Keratinocyte (primary cell): Measurements from ENCODE around the gene PDZRN4.

Experiments
- EZH2 ChIP-seq: IDR thresholded peaks from one replicate; pipeline ENCODE4 v1.6.1; 2012; ENCODE audit warnings: inconsistent platforms, mild to moderate bottlenecking, low read length, moderate library complexity
- TF ChIP-seq, protein P1 (sequence below), 3 experiments: IDR thresholded peaks in 1 of 3; conservative IDR thresholded peaks in 1 of 3; optimal IDR thresholded peaks in 1 of 3; 2 replicates in 2 of 3; 3 replicates in 1 of 3; pipeline versions ENCODE3 to v1.5.1; 2011; ENCODE audit warnings: low read length in 3 of 3, mild to moderate bottlenecking in 3 of 3, moderate library complexity in 2 of 3, control low read depth in 1 of 3, inconsistent platforms in 1 of 3; ENCODE audit not compliant: insufficient read depth in 2 of 3; ENCODE audit errors: extremely low read depth in 1 of 3

DNA sequence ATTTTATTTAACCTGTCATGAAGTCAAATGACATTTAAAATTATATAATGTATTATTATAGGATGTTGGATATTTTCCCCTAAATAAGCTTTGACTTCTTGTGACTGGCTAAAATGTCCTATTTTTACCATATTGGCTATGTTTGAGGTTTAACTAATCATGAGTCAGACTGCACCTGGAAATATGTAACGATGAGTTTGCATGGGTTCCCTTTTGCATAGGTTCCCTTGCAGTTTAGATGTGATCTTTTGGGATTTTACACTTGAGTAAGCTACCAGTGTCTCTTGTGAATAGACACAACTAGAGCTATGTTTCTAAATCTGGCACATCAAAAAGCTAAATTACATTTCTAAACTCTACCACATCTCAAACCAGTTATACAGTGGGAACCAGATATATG lies 5.2 kb downstream of the PDZRN4 start:
- TF ChIP-seq, protein P1, sequence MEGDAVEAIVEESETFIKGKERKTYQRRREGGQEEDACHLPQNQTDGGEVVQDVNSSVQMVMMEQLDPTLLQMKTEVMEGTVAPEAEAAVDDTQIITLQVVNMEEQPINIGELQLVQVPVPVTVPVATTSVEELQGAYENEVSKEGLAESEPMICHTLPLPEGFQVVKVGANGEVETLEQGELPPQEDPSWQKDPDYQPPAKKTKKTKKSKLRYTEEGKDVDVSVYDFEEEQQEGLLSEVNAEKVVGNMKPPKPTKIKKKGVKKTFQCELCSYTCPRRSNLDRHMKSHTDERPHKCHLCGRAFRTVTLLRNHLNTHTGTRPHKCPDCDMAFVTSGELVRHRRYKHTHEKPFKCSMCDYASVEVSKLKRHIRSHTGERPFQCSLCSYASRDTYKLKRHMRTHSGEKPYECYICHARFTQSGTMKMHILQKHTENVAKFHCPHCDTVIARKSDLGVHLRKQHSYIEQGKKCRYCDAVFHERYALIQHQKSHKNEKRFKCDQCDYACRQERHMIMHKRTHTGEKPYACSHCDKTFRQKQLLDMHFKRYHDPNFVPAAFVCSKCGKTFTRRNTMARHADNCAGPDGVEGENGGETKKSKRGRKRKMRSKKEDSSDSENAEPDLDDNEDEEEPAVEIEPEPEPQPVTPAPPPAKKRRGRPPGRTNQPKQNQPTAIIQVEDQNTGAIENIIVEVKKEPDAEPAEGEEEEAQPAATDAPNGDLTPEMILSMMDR (optimal IDR thresholded peaks at IDR 0.05 in 1 of 3, IDR thresholded peaks at IDR 0.05 in 1 of 3, conservative IDR thresholded peaks at IDR 0.05 in 1 of 3; ENCODE audit: extremely low read depth in 1 of 3, insufficient read depth in 2 of 3, low read length in 3 of 3): no peak
- no peak for TF ChIP-seq EZH2
